ENCODE data around the gene EFNB2. TPM values are rescaled to one million over a fixed set of nuclear protein-coding genes. Genes with fewer than 3 reads are reported as not detected.

Gene EFNB2
- total and polyA plus RNA-seq, 4 donors, result 2.6 to 6.1 (median 3.4) TPM

GRCh38 chr13:106503730-106504453 lies 31.6 kb downstream of the EFNB2 start:
- Histone ChIP-seq H3K9me3 (ENCODE audit: control insufficient read depth in 4 of 4, low read length in 3 of 4) (no peaks in the 10 kb centered on the region), H3K27ac (ENCODE audit: low read depth in 1 of 2, low read length in 2 of 2) (no peak overlapping the region), H3K4me1 (ENCODE audit: control insufficient read depth in 4 of 4, insufficient read depth in 4 of 4, low read length in 3 of 4) (no peaks in the 10 kb centered on the region), H3K27me3 (ENCODE audit: control insufficient read depth in 4 of 4, insufficient read depth in 4 of 4, low read length in 3 of 4) (peaks cover 0 to 5% (median 0%) of the 10 kb centered on the region in 4 donors), H3K36me3 (ENCODE audit: control insufficient read depth in 4 of 4, insufficient read depth in 3 of 4, low read depth in 1 of 4, low read length in 3 of 4) (no peaks in the 10 kb centered on the region), H3K9ac (ENCODE audit: low read depth in 1 of 2, low read length in 2 of 2) (no peak overlapping the region), H3K4me3 (ENCODE audit: low read depth in 1 of 3, low read length in 3 of 3) (no peak overlapping the region)
- WGBS, result 86% methylated on average over 9 of the region's 9 CpGs
- no peak for DNase-seq (ENCODE audit: low spot score)
- TF ChIP-seq FOXA2 (IDR thresholded peaks at IDR 0.05), result no peak
- no peak for TF ChIP-seq EGR1 (IDR thresholded peaks at IDR 0.05; ENCODE audit: low read depth in 2 of 2)
- no peak for TF ChIP-seq RXRA (IDR thresholded peaks at IDR 0.05)
- no peak for TF ChIP-seq SP1 (IDR thresholded peaks at IDR 0.05)
- no peak for TF ChIP-seq NR2F2 (IDR thresholded peaks at IDR 0.05)
- TF ChIP-seq FOXA1 (IDR thresholded peaks at IDR 0.05), result no peak
- TF ChIP-seq TAF1 (conservative IDR thresholded peaks at IDR 0.05), result no peak

GRCh38 chr13:106503272-106503671 lies 32.2 kb downstream of the EFNB2 start:
- no peak overlapping the region for H3K27ac ChIP-seq (ENCODE audit: low read depth in 1 of 2, low read length in 2 of 2)
- no peak for DNase-seq (ENCODE audit: low spot score)
- no peak overlapping the region for H3K4me3 ChIP-seq (ENCODE audit: low read depth in 1 of 3, low read length in 3 of 3)
- H3K27me3 ChIP-seq (ENCODE audit: control insufficient read depth in 4 of 4, insufficient read depth in 4 of 4, low read length in 3 of 4), result peaks cover 0 to 5% (median 0%) of the 10 kb centered on the region in 4 donors
- no peak overlapping the region for H3K9ac ChIP-seq (ENCODE audit: low read depth in 1 of 2, low read length in 2 of 2)
- no peaks in the 10 kb centered on the region for H3K4me1 ChIP-seq (ENCODE audit: control insufficient read depth in 4 of 4, insufficient read depth in 4 of 4, low read length in 3 of 4)
- TF ChIP-seq YY1 (IDR thresholded peaks at IDR 0.05), result no peak
- TF ChIP-seq SP1 (IDR thresholded peaks at IDR 0.05), result no peak
- TF ChIP-seq, protein P1, sequence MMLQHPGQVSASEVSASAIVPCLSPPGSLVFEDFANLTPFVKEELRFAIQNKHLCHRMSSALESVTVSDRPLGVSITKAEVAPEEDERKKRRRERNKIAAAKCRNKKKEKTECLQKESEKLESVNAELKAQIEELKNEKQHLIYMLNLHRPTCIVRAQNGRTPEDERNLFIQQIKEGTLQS (IDR thresholded peaks at IDR 0.05), result no peak
- TF ChIP-seq, protein P2, sequence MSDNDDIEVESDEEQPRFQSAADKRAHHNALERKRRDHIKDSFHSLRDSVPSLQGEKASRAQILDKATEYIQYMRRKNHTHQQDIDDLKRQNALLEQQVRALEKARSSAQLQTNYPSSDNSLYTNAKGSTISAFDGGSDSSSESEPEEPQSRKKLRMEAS (IDR thresholded peaks at IDR 0.05), result no peak
- no peak for TF ChIP-seq TAF1 (conservative IDR thresholded peaks at IDR 0.05)
- TF ChIP-seq HNF4G (IDR thresholded peaks at IDR 0.05), result no peak
- TF ChIP-seq RXRA (IDR thresholded peaks at IDR 0.05), result no peak
- no peak for TF ChIP-seq JUND (IDR thresholded peaks at IDR 0.05)
- TF ChIP-seq ZBTB33 (IDR thresholded peaks at IDR 0.05), result no peak
- TF ChIP-seq FOXA2 (IDR thresholded peaks at IDR 0.05), result no peak
- TF ChIP-seq, protein P3, sequence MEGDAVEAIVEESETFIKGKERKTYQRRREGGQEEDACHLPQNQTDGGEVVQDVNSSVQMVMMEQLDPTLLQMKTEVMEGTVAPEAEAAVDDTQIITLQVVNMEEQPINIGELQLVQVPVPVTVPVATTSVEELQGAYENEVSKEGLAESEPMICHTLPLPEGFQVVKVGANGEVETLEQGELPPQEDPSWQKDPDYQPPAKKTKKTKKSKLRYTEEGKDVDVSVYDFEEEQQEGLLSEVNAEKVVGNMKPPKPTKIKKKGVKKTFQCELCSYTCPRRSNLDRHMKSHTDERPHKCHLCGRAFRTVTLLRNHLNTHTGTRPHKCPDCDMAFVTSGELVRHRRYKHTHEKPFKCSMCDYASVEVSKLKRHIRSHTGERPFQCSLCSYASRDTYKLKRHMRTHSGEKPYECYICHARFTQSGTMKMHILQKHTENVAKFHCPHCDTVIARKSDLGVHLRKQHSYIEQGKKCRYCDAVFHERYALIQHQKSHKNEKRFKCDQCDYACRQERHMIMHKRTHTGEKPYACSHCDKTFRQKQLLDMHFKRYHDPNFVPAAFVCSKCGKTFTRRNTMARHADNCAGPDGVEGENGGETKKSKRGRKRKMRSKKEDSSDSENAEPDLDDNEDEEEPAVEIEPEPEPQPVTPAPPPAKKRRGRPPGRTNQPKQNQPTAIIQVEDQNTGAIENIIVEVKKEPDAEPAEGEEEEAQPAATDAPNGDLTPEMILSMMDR (IDR thresholded peaks at IDR 0.05; ENCODE audit: low read depth, low read length, missing input control), result no peak
- TF ChIP-seq, protein P4, sequence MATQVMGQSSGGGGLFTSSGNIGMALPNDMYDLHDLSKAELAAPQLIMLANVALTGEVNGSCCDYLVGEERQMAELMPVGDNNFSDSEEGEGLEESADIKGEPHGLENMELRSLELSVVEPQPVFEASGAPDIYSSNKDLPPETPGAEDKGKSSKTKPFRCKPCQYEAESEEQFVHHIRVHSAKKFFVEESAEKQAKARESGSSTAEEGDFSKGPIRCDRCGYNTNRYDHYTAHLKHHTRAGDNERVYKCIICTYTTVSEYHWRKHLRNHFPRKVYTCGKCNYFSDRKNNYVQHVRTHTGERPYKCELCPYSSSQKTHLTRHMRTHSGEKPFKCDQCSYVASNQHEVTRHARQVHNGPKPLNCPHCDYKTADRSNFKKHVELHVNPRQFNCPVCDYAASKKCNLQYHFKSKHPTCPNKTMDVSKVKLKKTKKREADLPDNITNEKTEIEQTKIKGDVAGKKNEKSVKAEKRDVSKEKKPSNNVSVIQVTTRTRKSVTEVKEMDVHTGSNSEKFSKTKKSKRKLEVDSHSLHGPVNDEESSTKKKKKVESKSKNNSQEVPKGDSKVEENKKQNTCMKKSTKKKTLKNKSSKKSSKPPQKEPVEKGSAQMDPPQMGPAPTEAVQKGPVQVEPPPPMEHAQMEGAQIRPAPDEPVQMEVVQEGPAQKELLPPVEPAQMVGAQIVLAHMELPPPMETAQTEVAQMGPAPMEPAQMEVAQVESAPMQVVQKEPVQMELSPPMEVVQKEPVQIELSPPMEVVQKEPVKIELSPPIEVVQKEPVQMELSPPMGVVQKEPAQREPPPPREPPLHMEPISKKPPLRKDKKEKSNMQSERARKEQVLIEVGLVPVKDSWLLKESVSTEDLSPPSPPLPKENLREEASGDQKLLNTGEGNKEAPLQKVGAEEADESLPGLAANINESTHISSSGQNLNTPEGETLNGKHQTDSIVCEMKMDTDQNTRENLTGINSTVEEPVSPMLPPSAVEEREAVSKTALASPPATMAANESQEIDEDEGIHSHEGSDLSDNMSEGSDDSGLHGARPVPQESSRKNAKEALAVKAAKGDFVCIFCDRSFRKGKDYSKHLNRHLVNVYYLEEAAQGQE (IDR thresholded peaks at IDR 0.05), result no peak
- no peak for TF ChIP-seq FOXA1 (IDR thresholded peaks at IDR 0.05)
- TF ChIP-seq NR2F2 (IDR thresholded peaks at IDR 0.05), result no peak
- no peak for TF ChIP-seq RAD21 (IDR thresholded peaks at IDR 0.05)
- no peaks in the 10 kb centered on the region for H3K9me3 ChIP-seq (ENCODE audit: control insufficient read depth in 4 of 4, low read length in 3 of 4)
- H3K36me3 ChIP-seq (ENCODE audit: control insufficient read depth in 4 of 4, insufficient read depth in 3 of 4, low read depth in 1 of 4, low read length in 3 of 4), result no peaks in the 10 kb centered on the region
- WGBS, result 75% methylated on average over 5 of the region's 5 CpGs

All from liver (tissue), 9 donors.